Skeletal muscle tissue (tissue), 4 donors: Measurements from ENCODE around the gene CDH23. TPM values are rescaled to one million over a fixed set of nuclear protein-coding genes. Genes with fewer than 3 reads are reported as not detected.

Experiments used
- H3K27ac ChIP-seq: one replicate; pipeline ENCODE4 v1.7.0; 2013; ENCODE audit warnings: mild to moderate bottlenecking, low read depth, low read length, inconsistent platforms
- H3K27me3 ChIP-seq, 3 donors: one replicate each; pipeline ENCODE4 v1.7.0; 2013; ENCODE audit warnings: low read length in 3 of 3; ENCODE audit not compliant: control insufficient read depth in 3 of 3, insufficient read depth in 3 of 3
- H3K36me3 ChIP-seq, 3 donors: one replicate each; pipeline ENCODE4 v1.7.0; 2013; ENCODE audit warnings: low read length in 3 of 3; ENCODE audit not compliant: control insufficient read depth in 3 of 3, insufficient read depth in 3 of 3
- H3K4me1 ChIP-seq, 3 donors: one replicate each; pipeline ENCODE4 v1.7.0; 2013; ENCODE audit warnings: low read length in 3 of 3, mild to moderate bottlenecking in 3 of 3; ENCODE audit not compliant: control insufficient read depth in 3 of 3, insufficient read depth in 3 of 3
- H3K4me3 ChIP-seq, 3 donors: one replicate each; pipeline ENCODE4 v1.7.0; 2013; ENCODE audit warnings: low read length in 3 of 3
- H3K9ac ChIP-seq, 3 donors: one replicate each; pipeline ENCODE4 v1.7.0; 2013; ENCODE audit warnings: low read length in 3 of 3, mild to moderate bottlenecking in 3 of 3, moderate library complexity in 2 of 3, low read depth in 1 of 3
- H3K9me3 ChIP-seq, 3 donors: one replicate each; pipeline ENCODE4 v1.7.0; 2013; ENCODE audit warnings: low read length in 3 of 3; ENCODE audit not compliant: control insufficient read depth in 3 of 3
- total RNA-seq: library from RNA; depleted of rRNA; stranded (reverse); fragments of >200 nt; gene quantifications from one replicate; pipeline ENCODE4 v1.2.3, GENCODE V29; 2014
- donor health status: Osteomylitis.

The CDH23 gene
- total RNA-seq, 1 donor from 2014 or later, result 3.7 TPM

DNA sequence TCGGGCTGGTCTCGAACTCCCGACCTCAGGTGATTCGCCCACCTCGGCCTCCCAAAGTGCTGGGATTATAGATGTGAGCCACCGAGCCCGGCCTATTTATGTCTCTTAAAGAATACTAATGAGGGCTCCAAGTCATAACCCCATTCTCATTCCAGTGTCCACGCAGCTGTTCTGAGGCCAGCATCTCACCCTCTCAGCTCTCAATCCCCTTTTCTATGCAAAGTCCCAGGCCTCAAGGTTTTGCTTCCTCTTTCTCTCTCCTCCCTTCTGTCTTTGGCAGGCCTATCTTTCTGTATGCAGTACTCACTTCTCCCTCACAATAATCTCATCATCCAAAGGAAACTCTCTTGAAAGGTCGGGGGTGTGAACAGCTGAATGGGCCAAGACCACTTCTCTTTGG is 404.6 kb downstream of the CDH23 start:
- H3K27ac ChIP-seq, result no peak overlapping the region
- H3K4me3 ChIP-seq, result no peak overlapping the region
- H3K4me1 ChIP-seq, result peaks cover 0 to 4% (median 2%) of the 10 kb centered on the region in 3 donors
- no peaks in the 10 kb centered on the region for H3K36me3 ChIP-seq
- H3K9ac ChIP-seq, result no peak overlapping the region
- H3K27me3 ChIP-seq, result no peaks in the 10 kb centered on the region
- no peaks in the 10 kb centered on the region for H3K9me3 ChIP-seq

- H3K27me3 ChIP-seq, result no peaks in the 10 kb centered on the region
- peaks cover 0 to 4% (median 2%) of the 10 kb centered on the region in 3 donors for H3K4me1 ChIP-seq
- no peak overlapping the region for H3K4me3 ChIP-seq
- H3K9ac ChIP-seq, result no peak overlapping the region
- H3K9me3 ChIP-seq, result no peaks in the 10 kb centered on the region
- no peak overlapping the region for H3K27ac ChIP-seq
- no peaks in the 10 kb centered on the region for H3K36me3 ChIP-seq
Observed at GRCh38 chr10:71802235-71802634, 405.5 kb downstream of the CDH23 start.

DNA sequence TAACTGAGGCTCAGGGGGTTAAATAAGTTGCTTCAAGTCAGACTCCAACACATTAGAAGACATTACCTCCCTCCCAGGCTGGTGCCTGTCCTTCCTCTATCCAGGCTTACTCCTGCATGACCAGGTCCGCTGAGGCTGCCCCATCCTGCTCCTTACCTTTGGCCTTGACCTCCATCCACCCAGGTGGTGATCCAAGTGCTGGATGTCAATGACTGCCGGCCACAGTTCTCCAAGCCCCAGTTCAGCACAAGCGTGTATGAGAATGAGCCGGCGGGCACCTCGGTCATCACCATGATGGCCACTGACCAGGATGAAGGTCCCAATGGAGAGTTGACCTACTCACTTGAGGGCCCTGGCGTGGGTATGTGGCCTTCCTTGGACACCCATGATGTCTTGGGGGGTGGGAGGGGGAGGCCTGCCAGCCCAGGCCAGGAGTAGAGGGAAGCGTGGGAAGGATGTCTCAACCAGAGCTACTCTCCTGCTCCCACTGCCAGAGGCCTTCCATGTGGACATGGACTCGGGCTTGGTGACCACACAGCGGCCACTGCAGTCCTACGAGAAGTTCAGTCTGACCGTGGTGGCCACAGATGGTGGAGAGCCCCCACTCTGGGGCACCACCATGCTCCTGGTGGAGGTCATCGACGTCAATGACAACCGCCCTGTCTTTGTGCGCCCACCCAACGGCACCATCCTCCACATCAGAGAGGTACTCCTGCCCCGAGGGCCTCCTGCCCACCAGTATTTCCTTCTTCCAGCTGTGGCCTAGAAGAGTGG is 406.2 kb downstream of the CDH23 start:
- H3K4me1 ChIP-seq, result peaks cover 0 to 4% (median 2%) of the 10 kb centered on the region in 3 donors
- no peaks in the 10 kb centered on the region for H3K36me3 ChIP-seq
- no peak overlapping the region for H3K9ac ChIP-seq
- no peak overlapping the region for H3K27ac ChIP-seq
- no peaks in the 10 kb centered on the region for H3K9me3 ChIP-seq
- H3K27me3 ChIP-seq, result peaks cover 0 to 4% (median 0%) of the 10 kb centered on the region in 3 donors
- H3K4me3 ChIP-seq, result no peak overlapping the region

DNA sequence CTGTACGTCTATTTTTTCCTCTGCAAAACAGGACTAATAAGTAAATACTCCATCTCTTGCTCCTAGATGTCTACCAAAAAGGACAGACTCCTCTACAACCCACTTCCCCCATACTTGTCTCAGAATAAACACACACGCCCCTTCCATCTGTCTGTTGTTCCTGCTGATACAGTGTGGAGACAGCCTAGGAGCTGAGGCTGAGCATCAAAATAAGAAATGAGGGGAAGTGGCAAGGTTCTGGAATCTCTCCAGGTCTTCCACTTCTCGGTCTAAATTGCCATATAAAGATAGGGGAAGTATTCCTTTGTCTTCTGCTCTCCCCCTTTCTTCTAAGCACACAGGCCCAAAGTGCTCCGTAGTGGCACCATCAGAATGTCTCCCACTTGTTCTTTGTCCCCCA is 407.4 kb downstream of the CDH23 start:
- H3K9ac ChIP-seq, result no peak overlapping the region
- H3K27me3 ChIP-seq, result peaks cover 0 to 5% (median 0%) of the 10 kb centered on the region in 3 donors
- H3K36me3 ChIP-seq, result no peaks in the 10 kb centered on the region
- no peak overlapping the region for H3K27ac ChIP-seq
- H3K4me3 ChIP-seq, result no peak overlapping the region
- H3K4me1 ChIP-seq, result peaks cover 0 to 2% (median 0%) of the 10 kb centered on the region in 3 donors
- no peaks in the 10 kb centered on the region for H3K9me3 ChIP-seq

DNA sequence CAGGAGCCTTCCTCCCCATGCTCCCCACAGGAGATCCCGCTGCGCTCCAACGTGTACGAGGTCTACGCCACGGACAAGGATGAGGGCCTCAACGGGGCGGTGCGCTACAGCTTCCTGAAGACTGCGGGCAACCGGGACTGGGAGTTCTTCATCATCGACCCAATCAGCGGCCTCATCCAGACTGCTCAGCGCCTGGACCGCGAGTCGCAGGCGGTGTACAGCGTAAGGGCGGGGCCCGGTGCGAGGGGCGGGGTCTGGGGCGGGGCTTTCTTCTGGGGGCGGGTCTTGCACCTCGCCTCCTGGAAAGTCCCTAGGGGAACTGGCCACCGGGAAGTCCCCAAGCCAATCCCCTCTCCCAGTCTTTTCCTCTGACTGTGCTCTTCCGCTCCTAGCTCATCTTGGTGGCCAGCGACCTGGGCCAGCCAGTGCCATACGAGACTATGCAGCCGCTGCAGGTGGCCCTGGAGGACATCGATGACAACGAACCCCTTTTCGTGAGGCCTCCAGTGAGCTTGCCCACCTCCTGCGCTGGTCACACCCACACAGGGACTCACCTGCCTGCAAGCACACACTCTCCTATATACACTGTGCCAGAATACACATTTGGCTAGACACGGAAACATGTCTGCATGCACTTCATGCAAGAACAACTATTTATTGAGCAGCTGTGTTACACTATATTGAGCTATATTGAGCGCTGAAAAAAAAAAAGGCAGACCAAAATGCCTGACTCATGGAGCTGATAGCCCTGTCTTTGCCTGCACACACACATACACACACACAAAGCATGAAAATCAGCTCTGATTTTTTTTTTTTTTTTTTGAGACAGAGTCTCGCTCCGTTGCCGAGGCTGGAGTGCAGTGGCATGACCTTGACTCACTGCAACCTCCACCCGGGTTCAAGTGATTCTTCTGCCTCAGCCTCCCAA is 409.3 kb downstream of the CDH23 start:
- H3K4me3 ChIP-seq, result no peak overlapping the region
- no peaks in the 10 kb centered on the region for H3K9me3 ChIP-seq
- H3K36me3 ChIP-seq, result no peaks in the 10 kb centered on the region
- H3K9ac ChIP-seq, result no peak overlapping the region
- peaks cover 0 to 2% (median 0%) of the 10 kb centered on the region in 3 donors for H3K4me1 ChIP-seq
- no peak overlapping the region for H3K27ac ChIP-seq
- H3K27me3 ChIP-seq, result peaks cover 0 to 5% (median 0%) of the 10 kb centered on the region in 3 donors

- Histone ChIP-seq H3K36me3 (no peaks in the 10 kb centered on the region), H3K4me1 (peaks cover 0 to 2% (median 0%) of the 10 kb centered on the region in 3 donors), H3K27ac (no peak overlapping the region), H3K4me3 (no peak overlapping the region), H3K27me3 (peaks cover 0 to 5% (median 0%) of the 10 kb centered on the region in 3 donors), H3K9me3 (no peaks in the 10 kb centered on the region), H3K9ac (no peak overlapping the region)
Observed at GRCh38 chr10:71806704-71807556, 410.2 kb downstream of the CDH23 start.

DNA sequence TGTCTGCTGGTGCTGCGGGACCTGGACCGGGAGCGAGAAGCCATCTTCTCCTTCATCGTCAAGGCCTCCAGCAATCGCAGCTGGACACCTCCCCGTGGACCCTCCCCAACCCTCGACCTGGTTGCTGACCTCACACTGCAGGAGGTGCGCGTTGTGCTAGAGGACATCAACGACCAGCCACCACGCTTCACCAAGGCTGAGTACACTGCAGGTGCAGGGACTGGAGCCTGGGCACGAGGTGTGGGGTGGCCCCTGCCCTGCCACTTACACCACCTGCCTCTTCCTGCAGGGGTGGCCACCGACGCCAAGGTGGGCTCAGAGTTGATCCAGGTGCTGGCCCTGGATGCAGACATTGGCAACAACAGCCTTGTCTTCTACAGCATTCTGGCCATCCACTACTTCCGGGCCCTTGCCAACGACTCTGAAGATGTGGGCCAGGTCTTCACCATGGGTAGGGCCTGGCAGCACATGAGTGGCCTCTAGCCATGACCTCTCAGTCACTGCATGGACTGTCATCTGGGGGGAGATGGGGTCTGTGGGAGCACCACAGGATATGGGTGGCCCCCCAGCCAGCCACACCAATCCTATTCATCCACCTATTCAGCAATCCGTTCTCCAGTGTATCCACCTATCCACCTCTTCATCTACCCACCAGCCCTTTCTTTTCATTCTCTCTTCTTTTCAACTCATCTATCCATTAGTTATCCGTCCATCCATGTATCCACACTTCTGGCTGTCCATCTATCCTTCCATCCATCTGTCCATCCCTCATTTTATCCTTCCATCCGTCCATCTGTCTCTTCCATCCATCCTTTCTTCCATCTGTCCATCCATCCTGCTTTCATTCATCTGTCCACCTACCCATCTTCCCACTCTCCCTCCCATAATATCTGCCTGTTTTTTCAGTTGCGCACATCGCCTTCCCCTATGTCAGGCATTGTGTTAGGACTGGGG is 411.1 kb downstream of the CDH23 start:
- Histone ChIP-seq H3K9me3 (no peaks in the 10 kb centered on the region), H3K4me1 (peaks cover 0 to 8% (median 0%) of the 10 kb centered on the region in 3 donors), H3K36me3 (no peaks in the 10 kb centered on the region), H3K27ac (no peak overlapping the region), H3K9ac (no peak overlapping the region), H3K27me3 (peaks cover 0 to 5% (median 0%) of the 10 kb centered on the region in 3 donors), H3K4me3 (no peak overlapping the region)

DNA sequence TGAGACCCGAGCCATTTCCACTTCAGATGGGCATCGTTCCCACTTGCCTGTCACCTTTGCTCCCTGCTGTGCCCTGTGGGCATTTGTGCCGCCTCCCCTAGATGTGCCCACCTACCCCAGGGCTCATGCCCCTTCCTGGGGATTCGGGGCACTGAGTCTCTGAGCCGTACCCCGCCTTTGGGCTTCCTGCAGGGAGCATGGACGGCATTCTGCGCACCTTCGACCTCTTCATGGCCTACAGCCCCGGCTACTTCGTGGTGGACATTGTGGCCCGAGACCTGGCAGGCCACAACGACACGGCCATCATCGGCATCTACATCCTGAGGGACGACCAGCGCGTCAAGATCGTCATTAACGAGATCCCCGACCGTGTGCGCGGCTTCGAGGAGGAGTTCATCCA is 412.9 kb downstream of the CDH23 start:
- Histone ChIP-seq H3K4me3 (no peak overlapping the region), H3K36me3 (peaks cover 0 to under 1% (median 0%) of the 10 kb centered on the region in 3 donors), H3K4me1 (peaks cover 0 to 10% (median 0%) of the 10 kb centered on the region in 3 donors), H3K9me3 (no peaks in the 10 kb centered on the region), H3K27me3 (peaks cover 0 to 5% (median 0%) of the 10 kb centered on the region in 3 donors), H3K27ac (no peak overlapping the region), H3K9ac (no peak overlapping the region)
